GM23338 (cell line): ENCODE measurements around the gene GRHL3. TPM values are rescaled to one million over a fixed set of nuclear protein-coding genes. Genes with fewer than 3 reads are reported as not detected.

ENCODE experiments used
- ATAC-seq: fragments of 200-7000 bp; cut with Tn5 transposase; 3 replicates; pipeline ENCODE4 v1.9.1; 2020
- DNase-seq: peaks from one replicate; pipeline ENCODE4 v3.0.0-alpha.2; 2015; ENCODE audit warnings: low spot score
- H2AFZ ChIP-seq: fragments of 200-600 bp; sonication (generic); 2 replicates; pipeline ENCODE4 v1.8.0; 2016; ENCODE audit warnings: antibody characterized with exemption, mild to moderate bottlenecking, moderate library complexity
- H3F3A ChIP-seq: fragments of 200-600 bp; sonication (generic); replicated peaks from 2 replicates; pipeline ENCODE4 v1.8.0; 2017; ENCODE audit warnings: antibody characterized with exemption, mixed run types, low read depth
- H3K27ac ChIP-seq: fragments of 200-600 bp; sonication (generic); 2 replicates; pipeline ENCODE4 v1.6.1; 2016; ENCODE audit warnings: low read depth
- H3K27me3 ChIP-seq: fragments of 200-600 bp; sonication (generic); 2 replicates; pipeline ENCODE4 v1.8.0; 2016; ENCODE audit warnings: mild to moderate bottlenecking, mixed run types, moderate library complexity; ENCODE audit not compliant: insufficient read depth
- H3K36me3 ChIP-seq: fragments of 200-600 bp; sonication (generic); 2 replicates; pipeline ENCODE4 v1.8.0; 2016; ENCODE audit warnings: mild to moderate bottlenecking; ENCODE audit not compliant: insufficient read depth
- H3K4me1 ChIP-seq: fragments of 200-600 bp; sonication (generic); 2 replicates; pipeline ENCODE4 v1.8.0; 2016; ENCODE audit warnings: mild to moderate bottlenecking, moderate library complexity; ENCODE audit not compliant: insufficient read depth
- H3K4me2 ChIP-seq: fragments of 200-600 bp; sonication (generic); 2 replicates; pipeline ENCODE4 v1.7.1; 2017; ENCODE audit warnings: mixed run types
- H3K4me3 ChIP-seq: fragments of 200-600 bp; sonication (generic); 2 replicates; pipeline ENCODE4 v1.6.1; 2016; ENCODE audit warnings: mixed run types
- H3K79me2 ChIP-seq: fragments of 200-600 bp; sonication (generic); replicated peaks from 2 replicates; pipeline ENCODE4 v1.8.0; 2017; ENCODE audit warnings: mild to moderate bottlenecking; ENCODE audit not compliant: insufficient read depth
- H3K9me2 ChIP-seq: fragments of 200-600 bp; sonication (generic); 2 replicates; pipeline ENCODE4 v1.8.0; 2017; ENCODE audit not compliant: insufficient read depth
- H4K20me1 ChIP-seq: fragments of 200-600 bp; sonication (generic); replicated peaks from 2 replicates; pipeline ENCODE4 v1.8.0; 2017; ENCODE audit warnings: mild to moderate bottlenecking; ENCODE audit not compliant: insufficient read depth
- H3K27ac Mint-ChIP-seq: 2 replicates; pipeline ENCODE4 v1.8.0; 2020; ENCODE audit warnings: inconsistent platforms, mild to moderate bottlenecking, moderate library complexity, mixed read lengths
- H3K27me3 Mint-ChIP-seq: 3 replicates; pipeline ENCODE4 v1.8.0; 2022; ENCODE audit warnings: low read depth, mild to moderate bottlenecking, moderate library complexity, mixed read lengths, inconsistent platforms; ENCODE audit not compliant: insufficient read depth, poor library complexity
- H3K36me3 Mint-ChIP-seq: 3 replicates; pipeline ENCODE4 v1.8.0; 2021; ENCODE audit warnings: low read depth, mild to moderate bottlenecking, inconsistent platforms, moderate library complexity, mixed read lengths
- H3K4me1 Mint-ChIP-seq: 3 replicates; pipeline ENCODE4 v1.8.0; 2020; ENCODE audit warnings: mild to moderate bottlenecking, inconsistent platforms, mixed read lengths
- H3K4me3 Mint-ChIP-seq: 3 replicates; pipeline ENCODE4 v1.8.0; 2021; ENCODE audit warnings: moderate library complexity, mild to moderate bottlenecking, inconsistent platforms, mixed read lengths
- H3K9me3 Mint-ChIP-seq: 3 replicates; pipeline ENCODE4 v1.8.0; 2020; ENCODE audit warnings: moderate library complexity, mild to moderate bottlenecking, inconsistent platforms, mixed read lengths
- CTCF ChIP-seq, 2 experiments: fragments of 200-600 bp in 1 of 2; sonication (generic) in 1 of 2; conservative IDR thresholded peaks; 2 replicates each; pipeline versions ENCODE4 v1.5.1 to v1.6.1; 2016 to 2017; ENCODE audit warnings: antibody characterized with exemption in 2 of 2, low read depth in 2 of 2, mild to moderate bottlenecking in 2 of 2, moderate library complexity in 1 of 2
- ETS1 ChIP-seq: IDR thresholded peaks from 2 replicates; pipeline ENCODE4 v1.6.1; 2016; ENCODE audit warnings: antibody characterized with exemption
- EZH2 ChIP-seq: fragments of 200-600 bp; sonication (generic); IDR thresholded peaks from one replicate; pipeline ENCODE4 v1.8.0; 2017; ENCODE audit warnings: antibody characterized with exemption, mild to moderate bottlenecking, low read depth; ENCODE audit not compliant: unreplicated experiment
- EZH2phosphoT487 ChIP-seq: fragments of 200-600 bp; sonication (generic); IDR thresholded peaks from one replicate; pipeline ENCODE4 v1.8.1; 2018; ENCODE audit warnings: antibody characterized with exemption; ENCODE audit not compliant: unreplicated experiment
- JUNB ChIP-seq: IDR thresholded peaks from one replicate; pipeline ENCODE4 v1.6.1; 2016; ENCODE audit warnings: antibody characterized with exemption; ENCODE audit not compliant: unreplicated experiment
- NANOG ChIP-seq: IDR thresholded peaks from 2 replicates; pipeline ENCODE4 v1.6.1; 2016; ENCODE audit warnings: antibody characterized with exemption, borderline replicate concordance
- STAT1 ChIP-seq: IDR thresholded peaks from one replicate; pipeline ENCODE4 v1.6.1; 2016; ENCODE audit warnings: antibody characterized with exemption; ENCODE audit not compliant: unreplicated experiment
- ZNF114 ChIP-seq: fragments of 250-450 bp; sonication (Bioruptor Pico); IDR thresholded peaks from 2 replicates; pipeline ENCODE4 v1.5.0; 2020; ENCODE audit warnings: mild to moderate bottlenecking, moderate library complexity
- ZNF331 ChIP-seq: fragments of 250-450 bp; sonication (Bioruptor Pico); IDR thresholded peaks from 2 replicates; pipeline ENCODE4 v1.5.0; 2020; ENCODE audit warnings: low read depth, mild to moderate bottlenecking, moderate library complexity
- ZNF462 ChIP-seq: fragments of 250-450 bp; sonication (Bioruptor Pico); IDR thresholded peaks from 2 replicates; pipeline ENCODE4 v1.5.0; 2020; ENCODE audit warnings: mild to moderate bottlenecking, moderate library complexity
- polyA plus RNA-seq: library from polyadenylated mRNA; unstranded; fragments of >200 nt; fragmentation: Nextera tagmentation; extraction: Ambion mirVana; gene quantifications from 2 replicates; pipeline ENCODE4 v1.2.1, GENCODE V29; 2016
- total RNA-seq: library from RNA; depleted of rRNA; stranded (reverse); fragments of >200 nt; shearing (Covaris generic); gene quantifications from 2 replicates; pipeline ENCODE4 v1.2.3, GENCODE V29; 2014

GRHL3 gene
- total and polyA plus RNA-seq, 2 experiments from 2014 or later, result 0.78 to 1.1 TPM

GRCh38 chr1:24318615-24319311, 394 bp upstream of the GRHL3 start:
- Histone ChIP-seq H3K4me1 (peaks cover 32% of the 10 kb centered on the region), H3K4me3 (peak overlapping the region; percentile 50; the same call in 1 of the 2 replicates), H3K9me2 (no peaks in the 10 kb centered on the region), H3K36me3 (no peaks in the 10 kb centered on the region), H2AFZ (no peak overlapping the region), H3K79me2 (no peaks in the 10 kb centered on the region), H4K20me1 (no peaks in the 10 kb centered on the region), H3K27ac (no peak overlapping the region), H3K4me2 (peak overlapping the region; percentile 70), H3F3A (peaks cover 8% of the 10 kb centered on the region; the same call in 1 of the 2 replicates), H3K27me3 (peaks cover 42% of the 10 kb centered on the region)
- Mint-ChIP-seq H3K27ac (no peak overlapping the region), H3K4me1 (peaks cover 45% of the 10 kb centered on the region), H3K27me3 (peaks cover 46% of the 10 kb centered on the region), H3K4me3 (peak overlapping the region; percentile 77), H3K9me3 (no peaks in the 10 kb centered on the region), H3K36me3 (no peaks in the 10 kb centered on the region)
- no peak for DNase-seq
- no peak for ATAC-seq
- TF ChIP-seq EZH2, result no peak
- TF ChIP-seq NANOG, result no peak
- TF ChIP-seq ZNF462, result no peak
- TF ChIP-seq STAT1, result no peak
- no peak for TF ChIP-seq ZNF114 (CRISPR knock-in tag)
- TF ChIP-seq EZH2phosphoT487, result no peak
- no peak for TF ChIP-seq JUNB
- no peak for TF ChIP-seq ZNF331 (CRISPR knock-in tag)
- no peak for TF ChIP-seq CTCF (conservative IDR thresholded peaks at IDR 0.05; ENCODE audit: low read depth in 2 of 2)
- no peak for TF ChIP-seq ETS1
